Astrocyte (in vitro differentiated cells and primary cell): ENCODE results near the gene PPM1H. TPM values are rescaled to one million over a fixed set of nuclear protein-coding genes. Genes with fewer than 3 reads are reported as not detected.

ENCODE experiments used
- DNase-seq: peaks from one replicate; pipeline ENCODE4 v3.0.0-alpha.2; 2010; ENCODE audit warnings: low read depth
- FAIRE-seq: peaks from 2 replicates; lab custom pipeline; 2011; peaks lifted over from hg19 to GRCh38; lab: Jason Lieb, UNC
- H2AFZ ChIP-seq: 2 replicates; pipeline ENCODE4 v1.6.0; 2012; ENCODE audit warnings: low read depth, low read length, inconsistent platforms
- H3K27ac ChIP-seq: 2 replicates; pipeline ENCODE4 v1.5.1; 2011; ENCODE audit warnings: low read depth, low read length, inconsistent platforms
- H3K27me3 ChIP-seq: 2 replicates; pipeline ENCODE4 v1.6.0; 2011; ENCODE audit warnings: low read length, inconsistent platforms; ENCODE audit not compliant: insufficient read depth
- H3K36me3 ChIP-seq: 2 replicates; pipeline ENCODE4 v1.5.1; 2011; ENCODE audit warnings: low read length, inconsistent platforms; ENCODE audit not compliant: insufficient read depth
- H3K4me1 ChIP-seq: 2 replicates; pipeline ENCODE4 v1.5.1; 2011; ENCODE audit warnings: low read length, inconsistent platforms; ENCODE audit not compliant: insufficient read depth
- H3K4me2 ChIP-seq: 2 replicates; pipeline ENCODE4 v1.6.0; 2012; ENCODE audit warnings: low read length, inconsistent platforms
- H3K4me3 ChIP-seq: 2 replicates; pipeline ENCODE4 v1.5.1; 2011; ENCODE audit warnings: low read depth, mild to moderate bottlenecking, low read length, inconsistent platforms; ENCODE audit not compliant: insufficient read depth
- H3K79me2 ChIP-seq: 2 replicates; pipeline ENCODE4 v1.6.0; 2012; ENCODE audit warnings: mild to moderate bottlenecking, low read length, inconsistent platforms; ENCODE audit not compliant: insufficient read depth
- H3K9ac ChIP-seq: 2 replicates; pipeline ENCODE4 v1.6.0; 2012; ENCODE audit warnings: mild to moderate bottlenecking, low read length, inconsistent platforms
- H3K9me3 ChIP-seq: 2 replicates; pipeline ENCODE4 v1.5.1; 2012; ENCODE audit warnings: low read depth, mild to moderate bottlenecking, low read length, inconsistent platforms; ENCODE audit not compliant: insufficient read depth
- H4K20me1 ChIP-seq: 2 replicates; pipeline ENCODE4 v1.6.0; 2012; ENCODE audit warnings: low read length, inconsistent platforms; ENCODE audit not compliant: insufficient read depth
- H3K27ac Mint-ChIP-seq: one replicate; pipeline ENCODE4 v1.8.0; 2021; ENCODE audit warnings: mild to moderate bottlenecking, mixed read lengths; ENCODE audit not compliant: unreplicated experiment
- H3K27me3 Mint-ChIP-seq: one replicate; pipeline ENCODE4 v1.8.0; 2021; ENCODE audit warnings: low read depth, mixed read lengths; ENCODE audit not compliant: unreplicated experiment
- H3K36me3 Mint-ChIP-seq: one replicate; pipeline ENCODE4 v1.8.0; 2021; ENCODE audit warnings: low read depth, mixed read lengths; ENCODE audit not compliant: unreplicated experiment
- H3K4me1 Mint-ChIP-seq: one replicate; pipeline ENCODE4 v1.8.0; 2021; ENCODE audit warnings: low read depth, mixed read lengths; ENCODE audit not compliant: unreplicated experiment
- H3K4me3 Mint-ChIP-seq: one replicate; pipeline ENCODE4 v1.8.0; 2021; ENCODE audit warnings: mild to moderate bottlenecking, moderate library complexity, mixed read lengths; ENCODE audit not compliant: unreplicated experiment
- H3K9me3 Mint-ChIP-seq: one replicate; pipeline ENCODE4 v1.8.0; 2021; ENCODE audit warnings: mild to moderate bottlenecking, mixed read lengths; ENCODE audit not compliant: unreplicated experiment
- EZH2 ChIP-seq: IDR thresholded peaks from 2 replicates; pipeline ENCODE4 v1.6.1; 2012; ENCODE audit warnings: mild to moderate bottlenecking, low read length, inconsistent platforms; ENCODE audit not compliant: insufficient read depth
- total RNA-seq: library from RNA; stranded (reverse); gene quantifications from 2 replicates; pipeline ENCODE4 v1.2.1, GENCODE V29; 2021
- TF ChIP-seq, protein P1 (sequence below): IDR thresholded peaks from 2 replicates; pipeline ENCODE4 v1.5.1; 2011; ENCODE audit warnings: low read depth, mild to moderate bottlenecking, inconsistent platforms, low read length, moderate library complexity; ENCODE audit not compliant: insufficient read depth

The PPM1H gene
- total RNA-seq, 1 donor from 2014 or later, result 7.8 TPM

DNA sequence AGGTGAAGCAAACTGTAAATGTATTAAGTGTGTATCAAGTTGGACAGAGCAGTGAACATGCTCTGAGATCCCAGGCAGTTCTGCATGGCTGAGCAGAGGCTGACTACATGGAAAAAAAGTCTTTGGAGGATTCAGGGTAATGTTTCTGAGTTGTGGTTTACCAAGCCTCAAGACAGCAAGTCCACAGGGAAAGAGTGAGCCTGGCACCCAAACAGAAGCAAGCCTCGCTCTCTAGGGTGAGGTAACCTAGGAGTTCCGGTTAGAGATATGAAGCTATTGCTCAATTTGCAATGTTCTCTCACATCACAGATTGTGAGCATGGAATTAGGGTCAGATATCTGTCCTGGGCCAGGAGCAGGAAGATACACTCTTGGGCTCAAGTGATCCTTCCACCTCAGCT, 309.7 kb downstream of the PPM1H start:
- Histone ChIP-seq H3K9me3 (no peaks in the 10 kb centered on the region), H3K79me2 (no peaks in the 10 kb centered on the region), H3K4me2 (no peak overlapping the region), H3K4me3 (no peak overlapping the region), H3K9ac (no peak overlapping the region), H4K20me1 (no peaks in the 10 kb centered on the region), H3K36me3 (no peaks in the 10 kb centered on the region), H3K27ac (no peak overlapping the region), H2AFZ (no peak overlapping the region), H3K4me1 (no peaks in the 10 kb centered on the region), H3K27me3 (no peaks in the 10 kb centered on the region)
- Mint-ChIP-seq H3K36me3 (no peaks in the 10 kb centered on the region), H3K27me3 (peaks cover 9% of the 10 kb centered on the region), H3K27ac (no peak overlapping the region), H3K4me3 (no peak overlapping the region), H3K9me3 (no peaks in the 10 kb centered on the region), H3K4me1 (peaks cover 6% of the 10 kb centered on the region)
- no peak for FAIRE-seq
- TF ChIP-seq, protein P1, sequence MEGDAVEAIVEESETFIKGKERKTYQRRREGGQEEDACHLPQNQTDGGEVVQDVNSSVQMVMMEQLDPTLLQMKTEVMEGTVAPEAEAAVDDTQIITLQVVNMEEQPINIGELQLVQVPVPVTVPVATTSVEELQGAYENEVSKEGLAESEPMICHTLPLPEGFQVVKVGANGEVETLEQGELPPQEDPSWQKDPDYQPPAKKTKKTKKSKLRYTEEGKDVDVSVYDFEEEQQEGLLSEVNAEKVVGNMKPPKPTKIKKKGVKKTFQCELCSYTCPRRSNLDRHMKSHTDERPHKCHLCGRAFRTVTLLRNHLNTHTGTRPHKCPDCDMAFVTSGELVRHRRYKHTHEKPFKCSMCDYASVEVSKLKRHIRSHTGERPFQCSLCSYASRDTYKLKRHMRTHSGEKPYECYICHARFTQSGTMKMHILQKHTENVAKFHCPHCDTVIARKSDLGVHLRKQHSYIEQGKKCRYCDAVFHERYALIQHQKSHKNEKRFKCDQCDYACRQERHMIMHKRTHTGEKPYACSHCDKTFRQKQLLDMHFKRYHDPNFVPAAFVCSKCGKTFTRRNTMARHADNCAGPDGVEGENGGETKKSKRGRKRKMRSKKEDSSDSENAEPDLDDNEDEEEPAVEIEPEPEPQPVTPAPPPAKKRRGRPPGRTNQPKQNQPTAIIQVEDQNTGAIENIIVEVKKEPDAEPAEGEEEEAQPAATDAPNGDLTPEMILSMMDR, result no peak
- no peak for TF ChIP-seq EZH2
- DNase-seq, result peak; percentile 64

GRCh38 chr12:62622177-62622576, 312.8 kb downstream of the PPM1H start:
- Mint-ChIP-seq H3K4me1 (peaks cover 6% of the 10 kb centered on the region), H3K4me3 (no peak overlapping the region), H3K27me3 (no peaks in the 10 kb centered on the region), H3K27ac (no peak overlapping the region), H3K9me3 (no peaks in the 10 kb centered on the region), H3K36me3 (no peaks in the 10 kb centered on the region)
- no peak overlapping the region for H2AFZ ChIP-seq
- H3K9ac ChIP-seq, result no peak overlapping the region
- FAIRE-seq (no peak), DNase-seq (no peak)
- no peak overlapping the region for H3K4me2 ChIP-seq
- H3K27me3 ChIP-seq, result no peaks in the 10 kb centered on the region
- no peaks in the 10 kb centered on the region for H3K4me1 ChIP-seq
- H4K20me1 ChIP-seq, result no peaks in the 10 kb centered on the region
- H3K36me3 ChIP-seq, result no peaks in the 10 kb centered on the region
- no peak overlapping the region for H3K4me3 ChIP-seq
- no peak overlapping the region for H3K27ac ChIP-seq
- H3K9me3 ChIP-seq, result no peaks in the 10 kb centered on the region
- no peaks in the 10 kb centered on the region for H3K79me2 ChIP-seq
- TF ChIP-seq EZH2, result no peak
- TF ChIP-seq, protein P1, result no peak

GRCh38 chr12:62621101-62621638, 313.8 kb downstream of the PPM1H start:
- no peak overlapping the region for H3K4me3 Mint-ChIP-seq
- Histone ChIP-seq H2AFZ (no peak overlapping the region), H3K79me2 (no peaks in the 10 kb centered on the region), H3K4me3 (no peak overlapping the region), H4K20me1 (no peaks in the 10 kb centered on the region), H3K27ac (no peak overlapping the region), H3K9me3 (no peaks in the 10 kb centered on the region), H3K27me3 (no peaks in the 10 kb centered on the region), H3K9ac (no peak overlapping the region), H3K4me1 (no peaks in the 10 kb centered on the region), H3K4me2 (no peak overlapping the region), H3K36me3 (no peaks in the 10 kb centered on the region)
- no peak overlapping the region for H3K27ac Mint-ChIP-seq
- DNase-seq (no peak), FAIRE-seq (no peak)
- no peaks in the 10 kb centered on the region for H3K9me3 Mint-ChIP-seq
- H3K4me1 Mint-ChIP-seq, result peaks cover 6% of the 10 kb centered on the region
- no peak for TF ChIP-seq EZH2
- TF ChIP-seq, protein P1, result no peak
- H3K36me3 Mint-ChIP-seq, result no peaks in the 10 kb centered on the region
- H3K27me3 Mint-ChIP-seq, result no peaks in the 10 kb centered on the region
